ENCODE results near the gene TRAPPC12. TPM values are rescaled to one million over a fixed set of nuclear protein-coding genes. Genes with fewer than 3 reads are reported as not detected.

Gene TRAPPC12
- total RNA-seq, 3 donors from 2014 or later: 52.5 to 89.6 (median 69.2) TPM

- no peaks in the 10 kb centered on the region for H3K36me3 ChIP-seq
Observed at GRCh38 chr2:3424171-3424795, 44.8 kb downstream of the TRAPPC12 start.

GRCh38 chr2:3426615-3427014 is 47.1 kb downstream of the TRAPPC12 start:
- TF ChIP-seq POLR2A (IDR thresholded peaks at IDR 0.05) (no peak), POLR2AphosphoS5 (IDR thresholded peaks at IDR 0.05) (no peak), CTCF (IDR thresholded peaks at IDR 0.05) (no peak)
- Histone ChIP-seq H3K9me3 (no peaks in the 10 kb centered on the region), H3K4me3 (no peak overlapping the region), H3K27me3 (no peaks in the 10 kb centered on the region), H3K36me3 (no peaks in the 10 kb centered on the region), H3K4me1 (no peaks in the 10 kb centered on the region), H3K27ac (no peak overlapping the region)
- no peak for DNase-seq (ENCODE audit: low spot score in 2 of 2)
- intact Hi-C loops (cut with DNase I; ENCODE audit: low total_unique reads): no loop called here

More at GRCh38 chr2:3424171-3424795, 44.8 kb downstream of the TRAPPC12 start:
- no peak for TF ChIP-seq POLR2AphosphoS5 (IDR thresholded peaks at IDR 0.05)
- TF ChIP-seq POLR2A (IDR thresholded peaks at IDR 0.05): no peak
- no peak for TF ChIP-seq CTCF (IDR thresholded peaks at IDR 0.05)
- no peaks in the 10 kb centered on the region for H3K4me1 ChIP-seq
- no peak for DNase-seq (ENCODE audit: low spot score in 2 of 2)
- H3K4me3 ChIP-seq: no peak overlapping the region
- no peaks in the 10 kb centered on the region for H3K9me3 ChIP-seq
- no peaks in the 10 kb centered on the region for H3K27me3 ChIP-seq
- H3K27ac ChIP-seq: no peak overlapping the region
- intact Hi-C loops (cut with DNase I; ENCODE audit: low total_unique reads): no loop called here

- Histone ChIP-seq H3K9me3 (no peaks in the 10 kb centered on the region), H3K27me3 (no peaks in the 10 kb centered on the region), H3K4me1 (no peaks in the 10 kb centered on the region), H3K27ac (no peak overlapping the region), H3K4me3 (no peak overlapping the region), H3K36me3 (peaks cover 3% of the 10 kb centered on the region)
- DNase-seq (ENCODE audit: low spot score in 2 of 2): no peak
- TF ChIP-seq POLR2A (IDR thresholded peaks at IDR 0.05): no peak
- TF ChIP-seq POLR2AphosphoS5 (IDR thresholded peaks at IDR 0.05): no peak
- TF ChIP-seq CTCF (IDR thresholded peaks at IDR 0.05): no peak
- intact Hi-C loops (cut with DNase I; ENCODE audit: low total_unique reads): no loop called here
Observed at GRCh38 chr2:3427272-3427671, 47.8 kb downstream of the TRAPPC12 start.

- intact Hi-C loops (cut with DNase I; ENCODE audit: low total_unique reads): no loop called here
- H3K4me1 ChIP-seq: no peaks in the 10 kb centered on the region
- no peaks in the 10 kb centered on the region for H3K27me3 ChIP-seq
- no peak overlapping the region for H3K4me3 ChIP-seq
- H3K27ac ChIP-seq: no peak overlapping the region
- no peaks in the 10 kb centered on the region for H3K9me3 ChIP-seq
- TF ChIP-seq POLR2A (IDR thresholded peaks at IDR 0.05) (no peak), POLR2AphosphoS5 (IDR thresholded peaks at IDR 0.05) (no peak), CTCF (IDR thresholded peaks at IDR 0.05) (no peak)
- DNase-seq (ENCODE audit: low spot score in 2 of 2): no peak
- H3K36me3 ChIP-seq: peaks cover 6% of the 10 kb centered on the region
Observed at GRCh38 chr2:3428577-3428976, 49.1 kb downstream of the TRAPPC12 start.

GRCh38 chr2:3429066-3429610 is 49.6 kb downstream of the TRAPPC12 start:
- intact Hi-C loops (cut with DNase I; ENCODE audit: low total_unique reads): no loop called here
- H3K27me3 ChIP-seq: no peaks in the 10 kb centered on the region
- TF ChIP-seq CTCF (IDR thresholded peaks at IDR 0.05) (no peak), POLR2A (IDR thresholded peaks at IDR 0.05) (no peak), POLR2AphosphoS5 (IDR thresholded peaks at IDR 0.05) (no peak)
- no peak for DNase-seq (ENCODE audit: low spot score in 2 of 2)
- no peaks in the 10 kb centered on the region for H3K9me3 ChIP-seq
- H3K4me1 ChIP-seq: no peaks in the 10 kb centered on the region
- H3K36me3 ChIP-seq: peaks cover 6% of the 10 kb centered on the region
- H3K27ac ChIP-seq: no peak overlapping the region
- no peak overlapping the region for H3K4me3 ChIP-seq
